Measurements from ENCODE around the gene IGSF8.

DNA sequence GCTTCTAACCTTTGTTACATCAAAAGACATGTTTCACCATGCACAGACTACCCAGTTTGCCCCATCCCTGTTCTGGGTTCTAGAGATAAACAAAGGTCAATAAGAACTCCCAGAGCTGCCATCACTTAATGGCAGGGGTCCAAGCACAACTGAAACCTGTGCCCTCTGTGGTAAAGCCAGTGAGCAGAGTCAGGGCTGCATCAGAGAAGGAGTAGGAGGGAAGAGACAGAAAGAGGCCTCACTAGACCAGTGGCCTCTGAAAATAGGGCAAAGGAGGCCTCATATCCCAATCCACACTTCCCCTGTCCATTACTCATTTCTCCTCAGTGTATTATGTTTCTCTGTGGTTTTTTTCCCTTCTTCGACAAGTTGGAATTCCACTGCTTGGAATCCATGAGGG, 27.3 kb upstream of the IGSF8 start:
- TF ChIP-seq, protein P1, sequence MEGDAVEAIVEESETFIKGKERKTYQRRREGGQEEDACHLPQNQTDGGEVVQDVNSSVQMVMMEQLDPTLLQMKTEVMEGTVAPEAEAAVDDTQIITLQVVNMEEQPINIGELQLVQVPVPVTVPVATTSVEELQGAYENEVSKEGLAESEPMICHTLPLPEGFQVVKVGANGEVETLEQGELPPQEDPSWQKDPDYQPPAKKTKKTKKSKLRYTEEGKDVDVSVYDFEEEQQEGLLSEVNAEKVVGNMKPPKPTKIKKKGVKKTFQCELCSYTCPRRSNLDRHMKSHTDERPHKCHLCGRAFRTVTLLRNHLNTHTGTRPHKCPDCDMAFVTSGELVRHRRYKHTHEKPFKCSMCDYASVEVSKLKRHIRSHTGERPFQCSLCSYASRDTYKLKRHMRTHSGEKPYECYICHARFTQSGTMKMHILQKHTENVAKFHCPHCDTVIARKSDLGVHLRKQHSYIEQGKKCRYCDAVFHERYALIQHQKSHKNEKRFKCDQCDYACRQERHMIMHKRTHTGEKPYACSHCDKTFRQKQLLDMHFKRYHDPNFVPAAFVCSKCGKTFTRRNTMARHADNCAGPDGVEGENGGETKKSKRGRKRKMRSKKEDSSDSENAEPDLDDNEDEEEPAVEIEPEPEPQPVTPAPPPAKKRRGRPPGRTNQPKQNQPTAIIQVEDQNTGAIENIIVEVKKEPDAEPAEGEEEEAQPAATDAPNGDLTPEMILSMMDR (IDR thresholded peaks at IDR 0.05; ENCODE audit: extremely low read depth in 1 of 2, insufficient read depth in 1 of 2, low read depth in 1 of 2, low read length in 2 of 2), result no peak
- no peak for TF ChIP-seq POLR2AphosphoS5 (IDR thresholded peaks at IDR 0.05; ENCODE audit: insufficient read depth, low read depth, low read length)
